KMS-11 (cell line): Measurements from ENCODE around the gene SOX2.

Experiments used
- H2AFZ ChIP-seq: fragments of 200-600 bp; sonication (generic); 2 replicates; pipeline ENCODE4 v1.6.1; 2016; ENCODE audit warnings: antibody characterized with exemption, mixed run types, low read depth
- H3K27ac ChIP-seq: fragments of 200-600 bp; sonication (generic); 2 replicates; pipeline ENCODE4 v1.6.1; 2016; ENCODE audit warnings: mild to moderate bottlenecking, mixed run types
- H3K27me3 ChIP-seq: fragments of 200-600 bp; sonication (generic); 2 replicates; pipeline ENCODE4 v1.6.1; 2017; ENCODE audit warnings: mild to moderate bottlenecking, low read depth, mixed run types, moderate library complexity; ENCODE audit not compliant: insufficient read depth
- H3K36me3 ChIP-seq: fragments of 200-600 bp; sonication (generic); 2 replicates; pipeline ENCODE4 v1.6.1; 2017; ENCODE audit warnings: mild to moderate bottlenecking, mixed run types; ENCODE audit not compliant: insufficient read depth
- H3K4me1 ChIP-seq: fragments of 200-600 bp; sonication (generic); 2 replicates; pipeline ENCODE4 v1.6.1; 2016; ENCODE audit warnings: mild to moderate bottlenecking, low read depth, mixed run types; ENCODE audit not compliant: poor library complexity, severe bottlenecking
- H3K4me2 ChIP-seq: fragments of 200-600 bp; sonication (generic); 2 replicates; pipeline ENCODE4 v1.7.0; 2016; ENCODE audit warnings: mild to moderate bottlenecking, mixed run types
- H3K4me3 ChIP-seq: fragments of 200-600 bp; sonication (generic); IDR thresholded peaks from 2 replicates; pipeline ENCODE4 v1.6.1; 2017; ENCODE audit warnings: low read depth, low read length, mixed read lengths; ENCODE audit not compliant: insufficient read depth
- H3K79me2 ChIP-seq: fragments of 200-600 bp; sonication (generic); 2 replicates; pipeline ENCODE4 v1.6.1; 2016; ENCODE audit warnings: low read depth, mixed run types; ENCODE audit not compliant: insufficient read depth
- H3K9ac ChIP-seq: fragments of 200-600 bp; sonication (generic); 2 replicates; pipeline ENCODE4 v1.6.1; 2016; ENCODE audit warnings: mild to moderate bottlenecking, mixed run types
- H4K20me1 ChIP-seq: fragments of 200-600 bp; sonication (generic); 2 replicates; pipeline ENCODE4 v1.6.1; 2016; ENCODE audit warnings: mild to moderate bottlenecking, mixed run types; ENCODE audit not compliant: insufficient read depth
- CTCF ChIP-seq: fragments of 200-600 bp; sonication (generic); conservative IDR thresholded peaks from 2 replicates; pipeline ENCODE4 v1.6.1; 2017; ENCODE audit warnings: low read depth, mild to moderate bottlenecking, antibody characterized with exemption, low read length, moderate library complexity, mixed read lengths

Gene SOX2

DNA sequence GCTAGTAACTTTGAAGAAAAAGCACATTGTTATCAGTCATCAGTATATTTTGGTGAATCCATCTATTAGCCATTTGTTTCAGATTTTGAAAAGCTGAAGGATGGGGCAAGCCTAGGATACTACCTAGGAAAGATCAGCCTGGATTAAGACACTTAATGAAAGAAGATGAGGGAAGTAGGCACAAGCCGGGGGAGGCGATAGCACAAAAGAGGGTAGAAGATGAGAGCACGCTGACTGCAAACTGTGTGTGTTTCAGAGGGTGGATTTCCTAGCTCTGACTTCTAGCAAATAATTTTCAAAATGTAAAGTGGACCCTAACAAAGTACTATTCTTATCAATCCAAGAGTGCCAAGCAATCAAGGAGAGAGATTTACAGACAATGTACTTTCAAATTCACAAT is 22.2 kb upstream of the SOX2 start:
- H4K20me1 ChIP-seq = no peaks in the 10 kb centered on the region
- H3K4me1 ChIP-seq = no peaks in the 10 kb centered on the region
- H3K4me2 ChIP-seq = no peak overlapping the region
- H2AFZ ChIP-seq = no peak overlapping the region
- no peak overlapping the region for H3K27ac ChIP-seq
- H3K9ac ChIP-seq = no peak overlapping the region
- H3K27me3 ChIP-seq = no peaks in the 10 kb centered on the region
- H3K36me3 ChIP-seq = no peaks in the 10 kb centered on the region
- no peak overlapping the region for H3K4me3 ChIP-seq
- no peak for TF ChIP-seq CTCF
- H3K79me2 ChIP-seq = no peaks in the 10 kb centered on the region

- TF ChIP-seq CTCF = no peak
- H3K27me3 ChIP-seq = no peaks in the 10 kb centered on the region
- no peak overlapping the region for H3K4me3 ChIP-seq
- no peaks in the 10 kb centered on the region for H3K36me3 ChIP-seq
- no peak overlapping the region for H3K9ac ChIP-seq
- H3K27ac ChIP-seq = no peak overlapping the region
- H3K4me2 ChIP-seq = no peak overlapping the region
- H3K79me2 ChIP-seq = no peaks in the 10 kb centered on the region
- no peaks in the 10 kb centered on the region for H4K20me1 ChIP-seq
- no peaks in the 10 kb centered on the region for H3K4me1 ChIP-seq
- H2AFZ ChIP-seq = no peak overlapping the region
Measured at GRCh38 chr3:181690769-181691168, 21.0 kb upstream of the SOX2 start.

DNA sequence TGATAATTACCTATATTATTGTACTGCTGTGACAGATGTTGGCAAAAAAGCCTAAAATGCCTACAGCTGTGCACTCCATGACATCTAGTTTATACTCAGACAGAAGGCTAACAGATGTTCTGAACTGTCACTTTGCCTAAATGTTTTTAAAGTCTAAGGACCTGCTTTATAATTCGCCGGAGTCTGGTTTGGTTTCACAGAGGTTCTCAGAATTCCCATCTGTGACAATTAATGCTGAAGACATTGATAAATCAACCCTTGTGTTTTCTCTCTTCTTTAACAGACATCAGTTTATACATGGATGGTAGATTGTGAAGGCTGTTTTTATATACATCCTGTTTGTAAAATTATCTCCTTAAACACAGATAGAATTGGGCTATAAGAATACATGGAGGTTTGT is 19.8 kb upstream of the SOX2 start:
- Histone ChIP-seq H3K4me3 (no peak overlapping the region), H2AFZ (no peak overlapping the region), H3K4me1 (no peaks in the 10 kb centered on the region), H3K4me2 (no peak overlapping the region), H3K79me2 (no peaks in the 10 kb centered on the region), H3K36me3 (no peaks in the 10 kb centered on the region), H4K20me1 (no peaks in the 10 kb centered on the region), H3K9ac (no peak overlapping the region), H3K27ac (no peak overlapping the region), H3K27me3 (no peaks in the 10 kb centered on the region)
- TF ChIP-seq CTCF = no peak

DNA sequence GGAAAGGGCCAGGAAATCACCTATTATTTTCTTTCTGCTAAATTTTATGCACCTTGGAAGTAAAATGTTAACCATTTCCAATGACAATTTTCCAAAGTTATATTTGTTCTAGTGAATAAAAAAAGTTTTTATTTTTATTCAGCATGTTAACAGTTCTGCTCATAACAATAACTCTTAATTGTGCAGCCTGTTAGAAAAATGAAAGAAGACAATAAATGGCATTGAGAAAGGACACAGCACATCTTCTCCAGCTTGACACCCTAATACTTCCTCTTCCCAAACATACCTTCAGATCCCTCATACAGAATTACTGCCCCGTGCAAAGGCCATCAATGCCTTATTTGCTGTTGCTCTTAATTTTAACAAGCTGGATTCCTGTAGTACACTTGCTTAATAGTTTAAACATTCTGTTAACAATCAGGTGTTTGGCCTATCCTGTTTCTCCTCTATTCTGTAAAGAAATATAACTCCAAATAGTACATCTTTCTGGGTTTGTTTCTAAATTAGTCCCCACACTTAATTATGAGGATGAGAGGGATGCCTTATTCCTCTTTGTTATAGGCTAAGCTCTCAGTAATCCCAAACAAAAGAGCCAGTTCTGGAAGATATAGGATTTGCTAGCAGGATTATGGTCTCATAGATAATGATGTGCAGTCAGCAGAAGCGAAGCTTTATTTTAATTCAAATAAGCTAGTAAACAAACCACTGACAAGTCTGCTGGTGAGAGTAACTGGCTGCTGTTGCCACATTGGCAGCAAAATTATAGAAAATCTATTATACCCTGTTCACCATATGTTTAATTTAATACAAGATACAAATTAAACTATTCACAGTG is 19.2 kb upstream of the SOX2 start:
- H3K27ac ChIP-seq = no peak overlapping the region
- H3K27me3 ChIP-seq = no peaks in the 10 kb centered on the region
- H3K4me3 ChIP-seq = no peak overlapping the region
- no peaks in the 10 kb centered on the region for H4K20me1 ChIP-seq
- H3K4me1 ChIP-seq = no peaks in the 10 kb centered on the region
- H3K36me3 ChIP-seq = no peaks in the 10 kb centered on the region
- no peak overlapping the region for H2AFZ ChIP-seq
- H3K79me2 ChIP-seq = no peaks in the 10 kb centered on the region
- H3K4me2 ChIP-seq = no peak overlapping the region
- no peak for TF ChIP-seq CTCF
- no peak overlapping the region for H3K9ac ChIP-seq
